Spleen (tissue), 11 donors: ENCODE measurements around the gene ANKRD10. TPM values are rescaled to one million over a fixed set of nuclear protein-coding genes. Genes with fewer than 3 reads are reported as not detected.

Experiments used
- DNase-seq: peaks from one replicate; pipeline ENCODE4 v3.0.0-alpha.2; 2020
- H3K27ac ChIP-seq, 8 donors: fragments of 200-600 bp; sonication (generic) in 7 of 8; 1 replicate in 4 of 8; 2 replicates in 4 of 8; pipeline versions ENCODE4 v1.5.0 to v1.8.0; 2016 to 2021; ENCODE audit warnings: inconsistent platforms in 4 of 8, mild to moderate bottlenecking in 4 of 8, moderate library complexity in 1 of 8
- H3K27me3 ChIP-seq, 7 donors: fragments of 200-600 bp; sonication (generic) in 6 of 7; replicated peaks in 1 of 7; 1 replicate in 4 of 7; 2 replicates in 3 of 7; pipeline versions ENCODE4 v1.5.0 to v1.8.0; 2016 to 2021; ENCODE audit warnings: inconsistent platforms in 3 of 7, mild to moderate bottlenecking in 1 of 7
- H3K36me3 ChIP-seq, 6 donors: fragments of 200-600 bp; sonication (generic) in 5 of 6; 1 replicate in 4 of 6; 2 replicates in 2 of 6; pipeline versions ENCODE4 v1.5.0 to v1.8.0; 2016 to 2021; ENCODE audit warnings: inconsistent platforms in 2 of 6
- H3K4me1 ChIP-seq, 6 donors: fragments of 200-600 bp; sonication (generic) in 5 of 6; 1 replicate in 3 of 6; 2 replicates in 3 of 6; pipeline versions ENCODE4 v1.5.0 to v1.8.0; 2016 to 2021; ENCODE audit warnings: inconsistent platforms in 3 of 6
- H3K4me3 ChIP-seq, 8 donors: fragments of 200-600 bp; sonication (generic) in 7 of 8; 1 replicate in 4 of 8; 2 replicates in 4 of 8; pipeline versions ENCODE4 v1.5.0 to v1.8.0; 2016 to 2021; ENCODE audit warnings: inconsistent platforms in 4 of 8, mild to moderate bottlenecking in 4 of 8, moderate library complexity in 2 of 8
- H3K9me3 ChIP-seq, 8 donors: fragments of 200-600 bp; sonication (generic) in 7 of 8; 1 replicate in 4 of 8; 2 replicates in 4 of 8; pipeline versions ENCODE4 v1.5.0 to v1.8.0; 2016 to 2021; ENCODE audit warnings: inconsistent platforms in 4 of 8
- POLR2A ChIP-seq, 3 donors: fragments of 450-650 bp; IDR thresholded peaks; one replicate each; pipeline ENCODE4 v1.5.1; 2017; ENCODE audit warnings: antibody characterized with exemption in 3 of 3, mild to moderate bottlenecking in 1 of 3
- POLR2AphosphoS5 ChIP-seq, 3 donors: sonication (generic); formaldehyde crosslinking; IDR thresholded peaks; one replicate each; pipeline ENCODE4 v1.5.1; 2017; ENCODE audit warnings: antibody characterized with exemption in 3 of 3
- WGBS, 5 donors: extraction: QIAGEN DNeasy Blood & Tissue Kit in 3 of 5; methylation state at CpG; one replicate each; pipeline versions ENCODE4 v1.1.5 to v1.1.7; 2013 to 2018; 5-methylcytosine and 5-hydroxymethylcytosine counted together
- intact Hi-C: fragments of 100-400 bp; cut with DNase I; formaldehyde crosslinking; loops from one replicate; pipeline ENCODE4 v1.15.0; 2023; ENCODE audit warnings: low total_unique reads
- polyA plus RNA-seq, 3 donors: library from polyadenylated mRNA; stranded (reverse); fragments of 200-250 nt; gene quantifications; one replicate each; pipeline ENCODE4 v1.2.1, GENCODE V29; 2013
- total RNA-seq, 7 donors: library from RNA; depleted of rRNA in 3 of 7; stranded (reverse); fragments of >200 nt in 3 of 7; fragmentation: NEBNext Ultra II Directional in 4 of 7; extraction: Animal tissue kit (Norgen Biotek cat#: 25700) in 4 of 7; gene quantifications; one replicate each; pipeline versions ENCODE4 v1.1.0 to v1.2.1, GENCODE V29; 2016 to 2021
- TF ChIP-seq, protein P1 (sequence below), 11 experiments: fragments of 200-600 bp in 7 of 11; fragments of 450-650 bp in 4 of 11; sonication (generic) in 4 of 11; IDR thresholded peaks in 8 of 11; conservative IDR thresholded peaks in 3 of 11; 1 replicate in 7 of 11; 2 replicates in 4 of 11; pipeline versions ENCODE4 v1.4.0 to v1.8.0; 2016 to 2021; ENCODE audit warnings: antibody characterized with exemption in 11 of 11, inconsistent platforms in 4 of 11, mild to moderate bottlenecking in 1 of 11
- donor health status: healthy with polysubstance abuse.
- donor health status: DM: no; HTN: no; CAD: no; lungs with moderate emphysema.
- donor health status: DM: no; HTN: no; CAD: no.
- donor health status: Bipolar disorder and iron deficiency.
- donor health status: healthy.
- donor health status: DM: no; HTN: no; CAD: no.
- donor health status: DM: yes; HTN: yes; CAD: no.

ANKRD10 gene
- total and polyA plus RNA-seq, 10 donors: 122 to 253 (median 183) TPM

DNA sequence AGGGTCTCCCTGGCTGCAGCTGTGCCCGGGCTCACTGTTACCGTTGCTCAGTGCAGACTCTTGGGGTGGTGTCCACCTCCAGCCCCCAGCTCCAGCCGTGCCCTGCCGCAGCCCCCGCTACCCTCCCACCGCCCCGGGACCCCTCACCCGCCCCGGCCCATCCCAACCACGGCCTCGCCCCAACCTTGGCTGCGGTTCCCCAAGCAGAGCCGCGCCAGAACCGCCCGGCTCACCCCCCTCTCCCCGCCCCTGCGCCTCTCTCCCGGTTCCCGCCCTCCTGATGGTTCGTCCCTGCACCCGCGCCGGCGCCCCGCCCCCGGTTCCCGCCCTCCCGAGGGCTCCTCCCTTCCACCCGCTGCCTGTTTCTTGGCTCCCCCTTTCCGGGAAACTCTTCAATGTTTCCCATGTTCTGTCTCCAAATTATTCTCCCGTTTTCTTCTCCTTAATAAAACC, 40.3 kb downstream of the ANKRD10 start:
- intact Hi-C loops: no loop called here
- peaks cover 4 to 44% (median 25%) of the 10 kb centered on the region in 6 donors for H3K4me1 ChIP-seq
- no peaks in the 10 kb centered on the region for H3K9me3 ChIP-seq
- WGBS, 5 donors: 1 to 4% (median 2%) methylated on average over 29 to 32 of the region's 32 CpGs
- peaks cover 0 to 47% (median 0%) of the 10 kb centered on the region in 7 donors for H3K27me3 ChIP-seq
- peaks cover 0 to 11% (median 0%) of the 10 kb centered on the region in 6 donors for H3K36me3 ChIP-seq
- H3K27ac ChIP-seq: peak overlapping the region in 1 of 8 donors; percentile 30
- DNase-seq: peak; percentile 83
- TF ChIP-seq POLR2AphosphoS5 (IDR thresholded peaks at IDR 0.05): peak in 2 of 3 donors; percentile 52 to 70
- TF ChIP-seq, protein P1, sequence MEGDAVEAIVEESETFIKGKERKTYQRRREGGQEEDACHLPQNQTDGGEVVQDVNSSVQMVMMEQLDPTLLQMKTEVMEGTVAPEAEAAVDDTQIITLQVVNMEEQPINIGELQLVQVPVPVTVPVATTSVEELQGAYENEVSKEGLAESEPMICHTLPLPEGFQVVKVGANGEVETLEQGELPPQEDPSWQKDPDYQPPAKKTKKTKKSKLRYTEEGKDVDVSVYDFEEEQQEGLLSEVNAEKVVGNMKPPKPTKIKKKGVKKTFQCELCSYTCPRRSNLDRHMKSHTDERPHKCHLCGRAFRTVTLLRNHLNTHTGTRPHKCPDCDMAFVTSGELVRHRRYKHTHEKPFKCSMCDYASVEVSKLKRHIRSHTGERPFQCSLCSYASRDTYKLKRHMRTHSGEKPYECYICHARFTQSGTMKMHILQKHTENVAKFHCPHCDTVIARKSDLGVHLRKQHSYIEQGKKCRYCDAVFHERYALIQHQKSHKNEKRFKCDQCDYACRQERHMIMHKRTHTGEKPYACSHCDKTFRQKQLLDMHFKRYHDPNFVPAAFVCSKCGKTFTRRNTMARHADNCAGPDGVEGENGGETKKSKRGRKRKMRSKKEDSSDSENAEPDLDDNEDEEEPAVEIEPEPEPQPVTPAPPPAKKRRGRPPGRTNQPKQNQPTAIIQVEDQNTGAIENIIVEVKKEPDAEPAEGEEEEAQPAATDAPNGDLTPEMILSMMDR (IDR thresholded peaks at IDR 0.05 in 8 of 11, conservative IDR thresholded peaks at IDR 0.05 in 3 of 11): no peak
- H3K4me3 ChIP-seq: peak overlapping the region in 6 of 8 donors; percentile 8 to 63 (median 30)

DNA sequence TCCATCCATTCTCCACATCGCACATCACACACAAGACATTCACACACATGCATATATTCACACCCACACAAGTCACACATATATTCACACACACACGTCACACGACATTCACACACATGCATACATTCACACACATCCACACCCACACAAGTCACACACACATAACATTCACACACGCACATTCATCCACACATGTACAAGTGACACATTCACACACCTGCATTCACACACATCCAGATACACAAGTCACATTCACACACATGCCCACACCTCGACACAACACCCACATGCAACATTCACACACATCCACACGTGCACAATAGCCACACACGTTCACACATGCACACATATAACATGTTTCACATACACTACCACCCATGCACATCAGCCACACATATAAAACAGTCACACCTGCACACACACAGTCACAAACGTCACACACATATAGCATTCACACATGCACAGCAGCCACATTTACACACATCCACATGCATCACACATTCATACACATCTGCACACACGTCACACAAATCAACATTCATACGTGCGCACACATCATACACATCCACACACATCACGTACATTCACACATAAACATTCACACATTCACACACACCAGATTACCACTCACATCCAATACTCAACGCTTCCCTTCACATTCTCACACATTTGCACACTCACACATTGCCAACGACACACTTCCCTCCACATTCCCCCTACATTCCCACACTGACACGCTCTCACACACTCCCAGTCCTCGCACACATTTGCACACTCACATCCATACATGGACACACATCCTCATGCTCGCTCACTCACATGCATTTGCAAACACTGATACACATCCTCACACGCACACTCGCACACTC, 41.0 kb downstream of the ANKRD10 start:
- Histone ChIP-seq H3K9me3 (no peaks in the 10 kb centered on the region), H3K27me3 (peaks cover 0 to 52% (median 0%) of the 10 kb centered on the region in 7 donors), H3K27ac (no peak overlapping the region), H3K36me3 (peaks cover 0 to 5% (median 0%) of the 10 kb centered on the region in 6 donors), H3K4me1 (peaks cover 4 to 47% (median 25%) of the 10 kb centered on the region in 6 donors), H3K4me3 (peak overlapping the region in 5 of 8 donors; percentile 14 to 63 (median 31))
- 66 to 74% (median 69%) methylated on average over 19 of the region's 19 CpGs for WGBS, 5 donors
- intact Hi-C loops: no loop called here
- no peak for TF ChIP-seq POLR2A (IDR thresholded peaks at IDR 0.05)
- TF ChIP-seq, protein P1 (IDR thresholded peaks at IDR 0.05 in 8 of 11, conservative IDR thresholded peaks at IDR 0.05 in 3 of 11): peak in 1 of 11 experiments; percentile 18
- no peak for DNase-seq

DNA sequence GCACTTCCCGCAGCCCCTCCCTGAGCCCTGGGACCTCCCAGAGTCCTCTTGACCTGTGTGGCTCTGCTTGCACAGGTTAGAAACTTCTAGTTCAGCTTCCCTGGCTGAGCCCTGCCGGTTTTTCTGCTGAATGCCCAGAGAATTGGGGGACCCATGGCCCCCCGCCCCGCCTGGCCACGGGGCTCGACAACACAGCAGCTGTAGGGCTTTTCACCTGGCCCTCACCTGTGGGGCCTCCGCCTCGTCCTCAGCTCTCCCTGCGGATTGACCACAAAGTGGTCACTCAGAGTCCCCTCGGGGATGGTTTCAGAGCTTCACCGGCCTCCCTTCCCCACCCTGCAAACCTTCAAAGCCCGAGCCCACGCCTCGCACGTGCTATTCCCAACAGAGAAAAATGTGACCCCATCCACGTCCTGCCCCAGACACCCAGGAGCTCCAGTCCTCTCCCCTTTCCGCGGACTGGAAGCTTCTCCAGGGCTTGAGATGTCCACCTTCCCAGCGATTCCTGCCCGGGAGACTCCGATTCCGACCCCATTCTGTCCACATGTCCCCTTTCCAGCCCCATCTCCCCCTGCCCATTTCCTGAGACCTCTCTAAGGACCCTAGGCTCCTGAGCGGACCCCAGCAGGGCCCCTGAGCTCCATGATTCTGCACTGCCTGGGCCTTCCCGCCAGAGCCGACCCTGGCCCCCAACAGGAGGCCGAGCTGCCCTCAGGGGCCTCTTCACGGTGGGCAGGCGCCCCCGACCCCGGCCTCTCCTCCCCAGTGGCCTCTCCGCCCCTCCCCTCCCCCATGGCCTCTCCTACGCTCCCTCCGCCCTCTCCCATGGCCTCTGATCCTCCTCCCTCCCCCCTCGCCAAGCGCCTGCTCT, 41.9 kb downstream of the ANKRD10 start:
- 84 to 90% (median 86%) methylated on average over 33 to 35 of the region's 35 CpGs for WGBS, 5 donors
- DNase-seq: peak; percentile 52
- no peaks in the 10 kb centered on the region for H3K9me3 ChIP-seq
- intact Hi-C loops: no loop called here
- no peak overlapping the region for H3K27ac ChIP-seq
- no peak overlapping the region for H3K4me3 ChIP-seq
- TF ChIP-seq POLR2AphosphoS5 (IDR thresholded peaks at IDR 0.05) (no peak), POLR2A (IDR thresholded peaks at IDR 0.05) (no peak)
- TF ChIP-seq, protein P1 (IDR thresholded peaks at IDR 0.05 in 8 of 11, conservative IDR thresholded peaks at IDR 0.05 in 3 of 11): no peak
- peaks cover 4 to 47% (median 25%) of the 10 kb centered on the region in 6 donors for H3K4me1 ChIP-seq
- H3K36me3 ChIP-seq: no peaks in the 10 kb centered on the region
- peaks cover 0 to 60% (median 0%) of the 10 kb centered on the region in 7 donors for H3K27me3 ChIP-seq
